Endothelial cell (in vitro differentiated cells): ENCODE measurements around the gene SCUBE2. TPM values are rescaled to one million over a fixed set of nuclear protein-coding genes. Genes with fewer than 3 reads are reported as not detected.

Experiments used
- DNase-seq: peaks from one replicate; pipeline ENCODE4 v3.0.0; 2021; ENCODE audit warnings: low spot score
- H3K27ac Mint-ChIP-seq: one replicate; pipeline ENCODE4 v1.8.0; 2021; ENCODE audit warnings: mixed read lengths, inconsistent platforms; ENCODE audit not compliant: unreplicated experiment
- H3K27me3 Mint-ChIP-seq: one replicate; pipeline ENCODE4 v1.8.0; 2021; ENCODE audit warnings: mild to moderate bottlenecking, moderate library complexity, mixed read lengths, inconsistent platforms; ENCODE audit not compliant: unreplicated experiment
- H3K36me3 Mint-ChIP-seq: one replicate; pipeline ENCODE4 v1.8.0; 2021; ENCODE audit warnings: mild to moderate bottlenecking, low read depth, mixed read lengths, inconsistent platforms; ENCODE audit not compliant: unreplicated experiment
- H3K4me1 Mint-ChIP-seq: one replicate; pipeline ENCODE4 v1.8.0; 2021; ENCODE audit warnings: mild to moderate bottlenecking, mixed read lengths, inconsistent platforms; ENCODE audit not compliant: unreplicated experiment
- H3K4me3 Mint-ChIP-seq: one replicate; pipeline ENCODE4 v1.8.0; 2021; ENCODE audit warnings: mild to moderate bottlenecking, mixed read lengths, inconsistent platforms; ENCODE audit not compliant: unreplicated experiment
- H3K9me3 Mint-ChIP-seq: one replicate; pipeline ENCODE4 v1.8.0; 2021; ENCODE audit warnings: mixed read lengths, inconsistent platforms; ENCODE audit not compliant: unreplicated experiment
- microRNA-seq: library from miRNA; unstranded; fragments of <30 nt; microRNA quantifications from one replicate; pipeline ENCODE4, GENCODE V29; 2020; ENCODE audit not compliant: unreplicated experiment
- total RNA-seq: library from RNA; stranded (reverse); fragmentation: NEBNext Ultra II Directional; extraction: Animal tissue kit (Norgen Biotek cat#: 25700); gene quantifications from one replicate; pipeline ENCODE4 v1.2.1, GENCODE V29; 2021; ENCODE audit not compliant: unreplicated experiment
- TF ChIP-seq, protein P1 (sequence below): fragments of 200-600 bp; sonication (generic); IDR thresholded peaks from one replicate; pipeline ENCODE4 v1.5.0; 2021; ENCODE audit warnings: antibody characterized with exemption; ENCODE audit not compliant: unreplicated experiment

The SCUBE2 gene
- total RNA-seq, 1 donor from 2014 or later: 2.4 TPM

DNA sequence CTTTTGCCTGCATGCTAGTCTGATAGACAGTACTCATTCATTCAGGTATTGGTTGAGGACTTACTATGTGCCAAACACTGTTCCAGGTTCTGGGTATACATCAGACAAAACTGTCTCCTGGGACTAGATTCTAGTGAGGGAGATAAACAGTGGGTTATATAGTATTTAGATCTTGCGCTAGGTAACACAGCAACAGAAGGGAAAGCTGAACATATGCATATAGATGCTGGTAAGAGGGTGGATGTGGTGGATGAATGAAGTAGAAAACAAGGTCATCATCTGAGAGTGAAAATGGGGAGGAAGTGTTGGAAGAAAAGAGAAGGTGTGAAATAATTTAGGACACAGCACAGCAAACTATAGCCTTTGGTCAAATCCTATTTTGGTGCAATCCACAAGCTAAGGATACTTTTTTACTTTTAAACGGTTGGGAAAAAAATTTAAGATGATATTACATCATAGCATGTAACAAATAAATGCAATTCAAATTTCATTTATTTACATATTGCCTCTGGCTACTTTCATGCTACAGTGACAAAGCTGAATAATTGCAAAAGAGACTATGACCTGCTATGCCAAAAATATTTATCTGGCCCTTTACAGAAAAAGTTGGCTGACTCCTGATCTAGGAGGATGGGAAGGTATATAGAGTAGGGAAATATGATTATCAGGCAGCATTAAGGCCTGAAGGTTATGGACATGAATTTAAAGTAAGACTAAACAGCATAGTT, 120.0 kb downstream of the SCUBE2 start:
- DNase-seq: no peak
- H3K36me3 Mint-ChIP-seq: no peaks in the 10 kb centered on the region
- TF ChIP-seq, protein P1, sequence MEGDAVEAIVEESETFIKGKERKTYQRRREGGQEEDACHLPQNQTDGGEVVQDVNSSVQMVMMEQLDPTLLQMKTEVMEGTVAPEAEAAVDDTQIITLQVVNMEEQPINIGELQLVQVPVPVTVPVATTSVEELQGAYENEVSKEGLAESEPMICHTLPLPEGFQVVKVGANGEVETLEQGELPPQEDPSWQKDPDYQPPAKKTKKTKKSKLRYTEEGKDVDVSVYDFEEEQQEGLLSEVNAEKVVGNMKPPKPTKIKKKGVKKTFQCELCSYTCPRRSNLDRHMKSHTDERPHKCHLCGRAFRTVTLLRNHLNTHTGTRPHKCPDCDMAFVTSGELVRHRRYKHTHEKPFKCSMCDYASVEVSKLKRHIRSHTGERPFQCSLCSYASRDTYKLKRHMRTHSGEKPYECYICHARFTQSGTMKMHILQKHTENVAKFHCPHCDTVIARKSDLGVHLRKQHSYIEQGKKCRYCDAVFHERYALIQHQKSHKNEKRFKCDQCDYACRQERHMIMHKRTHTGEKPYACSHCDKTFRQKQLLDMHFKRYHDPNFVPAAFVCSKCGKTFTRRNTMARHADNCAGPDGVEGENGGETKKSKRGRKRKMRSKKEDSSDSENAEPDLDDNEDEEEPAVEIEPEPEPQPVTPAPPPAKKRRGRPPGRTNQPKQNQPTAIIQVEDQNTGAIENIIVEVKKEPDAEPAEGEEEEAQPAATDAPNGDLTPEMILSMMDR: no peak
- H3K27me3 Mint-ChIP-seq: no peaks in the 10 kb centered on the region
- no peak overlapping the region for H3K4me3 Mint-ChIP-seq
- H3K27ac Mint-ChIP-seq: no peak overlapping the region
- H3K9me3 Mint-ChIP-seq: no peaks in the 10 kb centered on the region
- no peaks in the 10 kb centered on the region for H3K4me1 Mint-ChIP-seq

Small RNAs within 50 kb of the gene (microRNA-seq; reads per million reads assigned to microRNA genes)
- not detected for gene MIR5691

Other genes with a start within 250 kb of the SCUBE2 start
- 20.8 TPM for gene AKIP1, start 180.4 kb downstream of the SCUBE2 start, total RNA-seq
- not detected for gene C11orf16, start 158.7 kb downstream of the SCUBE2 start, total RNA-seq
- not detected for gene ASCL3, start 148.6 kb downstream of the SCUBE2 start, total RNA-seq
- gene TMEM9B, start 127.2 kb downstream of the SCUBE2 start, total RNA-seq: 23.4 TPM
- gene NRIP3, start 87.6 kb downstream of the SCUBE2 start, total RNA-seq: 1.4 TPM
- 59.5 TPM for gene DENND5A, start 173.8 kb upstream of the SCUBE2 start, total RNA-seq
- gene TMEM41B, start 223.0 kb upstream of the SCUBE2 start, total RNA-seq: 31.6 TPM